Endothelial cell of umbilical vein (primary cell): ENCODE measurements around the gene CABP5. TPM values are rescaled to one million over a fixed set of nuclear protein-coding genes. Genes with fewer than 3 reads are reported as not detected.

Experiments
- BruUV-seq: library from RNA; stranded (reverse); fragments of 400-500 nt; replicated peaks from 2 replicates; lab custom pipeline; 2021; lab: Mats Ljungman, UMichigan
- CTCF ChIA-PET: fragments of 300-600, 350-600 bp; sonication (Branson Sonifier 250); formaldehyde crosslinking; loops from one replicate; lab custom pipeline; 2021; ENCODE audit warnings: antibody characterized with exemption, inconsistent platforms; lab: Charles Lee
- POLR2A ChIA-PET: fragments of 300-600, 350-600 bp; sonication (Branson Sonifier 250); formaldehyde crosslinking; loops from one replicate; lab custom pipeline; 2021; ENCODE audit warnings: antibody characterized with exemption, inconsistent platforms; lab: Charles Lee
- DNase-seq: peaks from one replicate; pipeline ENCODE4 v3.0.0-alpha.2; 2011; ENCODE audit warnings: low read depth, low spot score
- FAIRE-seq: peaks from 2 replicates; lab custom pipeline; 2011; peaks lifted over from hg19 to GRCh38; lab: Jason Lieb, UNC
- H2AFZ ChIP-seq: 2 replicates; pipeline ENCODE4 v1.6.0; 2012; ENCODE audit warnings: low read depth, low read length, control low read depth, inconsistent platforms
- H3K27ac ChIP-seq: 2 replicates; pipeline ENCODE4 v1.5.1; 2011; ENCODE audit warnings: low read depth, mild to moderate bottlenecking, control low read depth, low read length, moderate library complexity; ENCODE audit not compliant: insufficient read depth
- H3K27me3 ChIP-seq, 2 experiments: 2 replicates each; pipeline versions ENCODE4 v1.6.0 to v1.6.1; 2011; ENCODE audit warnings: low read length in 2 of 2, mixed read lengths in 1 of 2; ENCODE audit not compliant: control insufficient read depth in 2 of 2, insufficient read depth in 2 of 2
- H3K36me3 ChIP-seq, 2 experiments: 2 replicates in 1 of 2; 3 replicates in 1 of 2; pipeline ENCODE4 v1.5.1; 2011; ENCODE audit warnings: low read length in 2 of 2, mild to moderate bottlenecking in 1 of 2, moderate library complexity in 1 of 2; ENCODE audit not compliant: control insufficient read depth in 2 of 2, insufficient read depth in 2 of 2; ENCODE audit errors: extremely low read depth in 1 of 2
- H3K4me1 ChIP-seq: 3 replicates; pipeline ENCODE4 v1.5.1; 2011; ENCODE audit warnings: mild to moderate bottlenecking, low read length; ENCODE audit not compliant: control insufficient read depth, insufficient read depth; ENCODE audit errors: extremely low read depth
- H3K4me2 ChIP-seq: 2 replicates; pipeline ENCODE4 v1.6.1; 2011; ENCODE audit warnings: low read length, control low read depth, mixed read lengths; ENCODE audit not compliant: insufficient read depth
- H3K4me3 ChIP-seq, 3 experiments: fragments of 200-600 bp in 1 of 3; sonication (generic), shearing (Covaris generic) in 1 of 3; replicated peaks in 1 of 3; 2 replicates each; pipeline ENCODE4 v1.5.1; 2011 to 2016; ENCODE audit warnings: control low read depth in 3 of 3, low read length in 3 of 3, mild to moderate bottlenecking in 2 of 3, inconsistent platforms in 1 of 3, low read depth in 1 of 3, moderate library complexity in 1 of 3; ENCODE audit not compliant: insufficient read depth in 1 of 3
- H3K79me2 ChIP-seq: 2 replicates; pipeline ENCODE4 v1.6.0; 2012; ENCODE audit warnings: low read length, inconsistent platforms; ENCODE audit not compliant: control insufficient read depth, insufficient read depth
- H3K9ac ChIP-seq: replicated peaks from 2 replicates; pipeline ENCODE3; 2011; ENCODE audit warnings: low read length, control low read depth; ENCODE audit not compliant: insufficient read depth; ENCODE audit errors: extremely low read depth
- H3K9me1 ChIP-seq: replicated peaks from 3 replicates; pipeline ENCODE4 v1.6.0; 2011; ENCODE audit warnings: mild to moderate bottlenecking, low read length; ENCODE audit not compliant: control insufficient read depth, insufficient read depth; ENCODE audit errors: extremely low read depth
- H3K9me3 ChIP-seq: replicated peaks from 2 replicates; pipeline ENCODE4 v1.5.1; 2012; ENCODE audit warnings: low read length, inconsistent platforms; ENCODE audit not compliant: control insufficient read depth, insufficient read depth
- H4K20me1 ChIP-seq: replicated peaks from 2 replicates; pipeline ENCODE3; 2011; ENCODE audit warnings: mild to moderate bottlenecking, low read length; ENCODE audit not compliant: control insufficient read depth, insufficient read depth; ENCODE audit errors: extremely low read depth
- EZH2 ChIP-seq: IDR thresholded peaks from 2 replicates; pipeline ENCODE4 v1.6.1; 2012; ENCODE audit warnings: borderline replicate concordance, low read depth, mild to moderate bottlenecking, moderate library complexity, low read length, inconsistent platforms; ENCODE audit not compliant: severe bottlenecking
- FOS ChIP-seq: IDR thresholded peaks from 2 replicates; pipeline ENCODE4 v1.6.1; 2011; ENCODE audit warnings: mild to moderate bottlenecking, low read length, moderate library complexity, borderline replicate concordance; ENCODE audit not compliant: insufficient read depth
- GATA2 ChIP-seq: IDR thresholded peaks from 2 replicates; pipeline ENCODE4 v1.7.0; 2011; ENCODE audit warnings: low read depth, mild to moderate bottlenecking, moderate library complexity, mixed read lengths, low read length; ENCODE audit not compliant: insufficient read length, insufficient read depth
- JUN ChIP-seq: IDR thresholded peaks from 2 replicates; pipeline ENCODE4 v1.6.1; 2011; ENCODE audit warnings: borderline replicate concordance, low read depth; ENCODE audit not compliant: insufficient read length, insufficient read depth
- MYC ChIP-seq: IDR thresholded peaks from one replicate; pipeline ENCODE4 v1.6.1; 2011; ENCODE audit warnings: mild to moderate bottlenecking, low read depth, low read length
- POLR2A ChIP-seq: IDR thresholded peaks from 2 replicates; pipeline ENCODE4 v1.6.1; 2012; ENCODE audit warnings: low read depth, mild to moderate bottlenecking, control low read depth, low read length
- POLR2AphosphoS5 ChIP-seq: IDR thresholded peaks from 2 replicates; pipeline ENCODE4 v1.6.1; 2012; ENCODE audit warnings: low read depth, mild to moderate bottlenecking, control low read depth, low read length, moderate library complexity; ENCODE audit not compliant: insufficient read depth
- dilution Hi-C: fragments of 300-500 bp; cut with MboI; formaldehyde crosslinking; loops from one replicate; pipeline ENCODE4 v1.15.0; 2019; ENCODE audit warnings: low sequenced_read_pairs; ENCODE audit not compliant: extremely low pct_ligation_motif_present
- intact Hi-C: fragments of 100-400 bp; cut with micrococcal nuclease; formaldehyde crosslinking; loops from one replicate; pipeline ENCODE4 v1.10.0; 2022
- polyA plus RNA-seq, 4 experiments: library from polyadenylated mRNA; depleted of rRNA in 3 of 4; stranded (reverse) in 3 of 4; unstranded in 1 of 4; fragments of >200 nt; gene quantifications; 2 replicates each; pipeline versions ENCODE4 v1.2.1 to v1.2.3, GENCODE V29; 2011 to 2012; ENCODE audit warnings: missing spikeins in 1 of 4
- total RNA-seq: library from RNA; stranded (reverse); gene quantifications from 2 replicates; pipeline ENCODE4 v1.2.3, GENCODE V29; 2021
- TF ChIP-seq, protein P1 (sequence below), 2 donors: IDR thresholded peaks; 1 replicate in 1 of 2; 2 replicates in 1 of 2; pipeline ENCODE4 v1.5.1; 2011; ENCODE audit warnings: low read length in 2 of 2, mild to moderate bottlenecking in 2 of 2, moderate library complexity in 2 of 2, control low read depth in 1 of 2, inconsistent platforms in 1 of 2, low read depth in 1 of 2; ENCODE audit not compliant: insufficient read depth in 1 of 2; ENCODE audit errors: extremely low read depth in 1 of 2
- TF ChIP-seq, protein P2 (sequence below): IDR thresholded peaks from 2 replicates; pipeline ENCODE4 v1.6.1; 2011; ENCODE audit not compliant: insufficient read depth, insufficient read length

CABP5 gene
- total and polyA plus RNA-seq, 2 donors (not counting 3 experiments of a cell fraction or from before 2014, with no cell fraction given), result not detected

DNA sequence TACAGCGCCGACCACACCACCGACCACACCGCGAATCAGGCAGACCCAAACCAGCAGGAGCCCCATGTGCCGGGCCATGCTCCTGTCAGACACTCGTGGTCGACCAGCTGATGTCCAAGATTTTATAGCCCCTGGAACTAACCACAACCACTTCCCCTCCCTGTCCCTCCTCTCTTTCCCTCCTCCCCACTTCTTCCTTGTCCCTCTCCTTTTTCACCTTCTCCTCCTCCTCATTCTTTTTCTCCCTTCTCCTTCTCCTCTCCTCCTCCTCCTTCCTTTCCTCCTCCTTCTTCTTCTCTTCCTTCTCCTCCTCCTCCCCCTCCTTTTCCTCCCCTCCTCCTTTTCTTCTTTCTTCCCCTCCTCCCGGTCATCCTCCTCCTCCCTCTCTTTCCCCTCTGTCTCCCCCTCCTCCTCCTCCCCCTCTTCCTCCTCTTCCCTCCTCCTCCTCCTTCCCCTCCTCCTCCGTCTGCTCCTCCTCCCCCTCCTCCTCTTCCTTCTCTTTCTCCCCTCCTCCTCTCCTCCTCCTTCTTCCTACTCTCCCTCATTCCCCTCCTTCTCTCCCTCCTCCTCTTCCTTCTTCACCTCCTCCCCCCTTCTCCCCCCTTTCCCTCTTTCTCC lies 52.6 kb downstream of the CABP5 start:
- Histone ChIP-seq H4K20me1 (no peaks in the 10 kb centered on the region), H3K27ac (no peak overlapping the region), H3K4me1 (no peaks in the 10 kb centered on the region), H3K9me3 (no peaks in the 10 kb centered on the region), H3K27me3 (peaks cover 2 to 6% of the 10 kb centered on the region in 2 experiments), H3K9me1 (no peaks in the 10 kb centered on the region), H3K9ac (no peak overlapping the region), H3K4me2 (no peak overlapping the region), H3K79me2 (no peaks in the 10 kb centered on the region), H3K4me3 (no peak overlapping the region), H3K36me3 (no peaks in the 10 kb centered on the region), H2AFZ (no peak overlapping the region)
- intact Hi-C loops (no loop called here), dilution Hi-C loops (no loop called here)
- DNase-seq (no peak), FAIRE-seq (no peak)
- TF ChIP-seq, protein P1, sequence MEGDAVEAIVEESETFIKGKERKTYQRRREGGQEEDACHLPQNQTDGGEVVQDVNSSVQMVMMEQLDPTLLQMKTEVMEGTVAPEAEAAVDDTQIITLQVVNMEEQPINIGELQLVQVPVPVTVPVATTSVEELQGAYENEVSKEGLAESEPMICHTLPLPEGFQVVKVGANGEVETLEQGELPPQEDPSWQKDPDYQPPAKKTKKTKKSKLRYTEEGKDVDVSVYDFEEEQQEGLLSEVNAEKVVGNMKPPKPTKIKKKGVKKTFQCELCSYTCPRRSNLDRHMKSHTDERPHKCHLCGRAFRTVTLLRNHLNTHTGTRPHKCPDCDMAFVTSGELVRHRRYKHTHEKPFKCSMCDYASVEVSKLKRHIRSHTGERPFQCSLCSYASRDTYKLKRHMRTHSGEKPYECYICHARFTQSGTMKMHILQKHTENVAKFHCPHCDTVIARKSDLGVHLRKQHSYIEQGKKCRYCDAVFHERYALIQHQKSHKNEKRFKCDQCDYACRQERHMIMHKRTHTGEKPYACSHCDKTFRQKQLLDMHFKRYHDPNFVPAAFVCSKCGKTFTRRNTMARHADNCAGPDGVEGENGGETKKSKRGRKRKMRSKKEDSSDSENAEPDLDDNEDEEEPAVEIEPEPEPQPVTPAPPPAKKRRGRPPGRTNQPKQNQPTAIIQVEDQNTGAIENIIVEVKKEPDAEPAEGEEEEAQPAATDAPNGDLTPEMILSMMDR (IDR thresholded peaks at IDR 0.05; ENCODE audit: extremely low read depth in 1 of 2, insufficient read depth in 1 of 2, low read depth in 1 of 2, low read length in 2 of 2), result no peak
- TF ChIP-seq MYC (no peak), GATA2 (no peak), POLR2AphosphoS5 (no peak), EZH2 (no peak), FOS (no peak), JUN (no peak), POLR2A (no peak)
- TF ChIP-seq, protein P2, sequence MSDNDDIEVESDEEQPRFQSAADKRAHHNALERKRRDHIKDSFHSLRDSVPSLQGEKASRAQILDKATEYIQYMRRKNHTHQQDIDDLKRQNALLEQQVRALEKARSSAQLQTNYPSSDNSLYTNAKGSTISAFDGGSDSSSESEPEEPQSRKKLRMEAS, result no peak
- no TSS peak for BruUV-seq
- ChIA-PET CTCF (no interaction called here), POLR2A (no interaction called here)

Other genes with a start within 250 kb of the CABP5 start
- gene TPRX1, start 239.5 kb downstream of the CABP5 start, total RNA-seq, result not detected in 2 replicates
- not detected in 2 replicates for gene TPRX1, start 239.5 kb downstream of the CABP5 start, polyA plus RNA-seq
- gene CRX, start 222.1 kb downstream of the CABP5 start, total RNA-seq, result not detected in 2 replicates
- gene CRX, start 222.1 kb downstream of the CABP5 start, polyA plus RNA-seq, result not detected in 2 replicates
- gene TPRX2, start 184.8 kb downstream of the CABP5 start, total RNA-seq, result not detected in 2 replicates
- not detected in 2 replicates for gene TPRX2, start 184.8 kb downstream of the CABP5 start, polyA plus RNA-seq
- not detected in 2 replicates for gene SULT2A1, start 157.8 kb downstream of the CABP5 start, total RNA-seq
- gene SULT2A1, start 157.8 kb downstream of the CABP5 start, polyA plus RNA-seq, result not detected in 2 replicates
- not detected in 2 replicates for gene BSPH1, start 51.9 kb downstream of the CABP5 start, total RNA-seq
- not detected in 2 replicates for gene BSPH1, start 51.9 kb downstream of the CABP5 start, polyA plus RNA-seq
- gene ELSPBP1, start 49.4 kb downstream of the CABP5 start, total RNA-seq, result not detected in 2 replicates
- gene ELSPBP1, start 49.4 kb downstream of the CABP5 start, polyA plus RNA-seq, result not detected in 2 replicates
- 32.6 and 63.4 TPM in 2 replicates for gene PLA2G4C, start 66.7 kb upstream of the CABP5 start, total RNA-seq
- 53.1 and 84.3 TPM in 2 replicates for gene PLA2G4C, start 66.7 kb upstream of the CABP5 start, polyA plus RNA-seq
- gene LIG1, start 126.3 kb upstream of the CABP5 start, total RNA-seq, result 94.7 and 100 TPM in 2 replicates
- gene LIG1, start 126.3 kb upstream of the CABP5 start, polyA plus RNA-seq, result 64.0 and 68.2 TPM in 2 replicates
- 7.4 and 8.6 TPM in 2 replicates for gene ZSWIM9, start 126.6 kb upstream of the CABP5 start, total RNA-seq
- 1.0 and 1.2 TPM in 2 replicates for gene ZSWIM9, start 126.6 kb upstream of the CABP5 start, polyA plus RNA-seq
- 123 and 156 TPM in 2 replicates for gene CARD8, start 211.8 kb upstream of the CABP5 start, total RNA-seq
- gene CARD8, start 211.8 kb upstream of the CABP5 start, polyA plus RNA-seq, result 57.3 and 64.6 TPM in 2 replicates
- 0.39 and 1.5 TPM in 2 replicates for gene ZNF114, start 226.0 kb upstream of the CABP5 start, total RNA-seq
- gene ZNF114, start 226.0 kb upstream of the CABP5 start, polyA plus RNA-seq, result 0.12 and 0.38 TPM in 2 replicates